SK-N-SH (cell line): Measurements from ENCODE around the gene TRAIP.

Source experiments
- GABPA ChIP-seq: IDR thresholded peaks from 2 replicates; pipeline ENCODE4 v1.4.0; 2012; ENCODE audit warnings: low read depth, mild to moderate bottlenecking
- POLR2AphosphoS5 ChIP-seq: IDR thresholded peaks from 2 replicates; pipeline ENCODE4 v1.6.1; 2012; ENCODE audit warnings: low read depth, low read length
- RAD21 ChIP-seq: IDR thresholded peaks from 2 replicates; pipeline ENCODE4 v1.6.1; 2012; ENCODE audit warnings: mild to moderate bottlenecking, low read length

- TF ChIP-seq POLR2AphosphoS5 = no peak
- TF ChIP-seq RAD21 = no peak
- TF ChIP-seq GABPA = no peak
Observed at GRCh38 chr3:49880581-49881315, 24.4 kb upstream of the TRAIP start.
